Activated CD4-positive, alpha-beta T cell treated with anti-CD3 and anti-CD28 coated beads, Interleukin-2, amount 50 U/mL, for 4 hours (primary cell): ENCODE results near the gene CHADL.
"Not testable (repeated sequence)": the region's sequence is repeated elsewhere in the genome, so short reads cannot be mapped to it uniquely, and the experiment has no call there.

Experiments
- DNase-seq, 2 experiments: peaks; one replicate each; pipeline ENCODE4 v3.0.0-alpha.2; 2020

CHADL gene

DNA sequence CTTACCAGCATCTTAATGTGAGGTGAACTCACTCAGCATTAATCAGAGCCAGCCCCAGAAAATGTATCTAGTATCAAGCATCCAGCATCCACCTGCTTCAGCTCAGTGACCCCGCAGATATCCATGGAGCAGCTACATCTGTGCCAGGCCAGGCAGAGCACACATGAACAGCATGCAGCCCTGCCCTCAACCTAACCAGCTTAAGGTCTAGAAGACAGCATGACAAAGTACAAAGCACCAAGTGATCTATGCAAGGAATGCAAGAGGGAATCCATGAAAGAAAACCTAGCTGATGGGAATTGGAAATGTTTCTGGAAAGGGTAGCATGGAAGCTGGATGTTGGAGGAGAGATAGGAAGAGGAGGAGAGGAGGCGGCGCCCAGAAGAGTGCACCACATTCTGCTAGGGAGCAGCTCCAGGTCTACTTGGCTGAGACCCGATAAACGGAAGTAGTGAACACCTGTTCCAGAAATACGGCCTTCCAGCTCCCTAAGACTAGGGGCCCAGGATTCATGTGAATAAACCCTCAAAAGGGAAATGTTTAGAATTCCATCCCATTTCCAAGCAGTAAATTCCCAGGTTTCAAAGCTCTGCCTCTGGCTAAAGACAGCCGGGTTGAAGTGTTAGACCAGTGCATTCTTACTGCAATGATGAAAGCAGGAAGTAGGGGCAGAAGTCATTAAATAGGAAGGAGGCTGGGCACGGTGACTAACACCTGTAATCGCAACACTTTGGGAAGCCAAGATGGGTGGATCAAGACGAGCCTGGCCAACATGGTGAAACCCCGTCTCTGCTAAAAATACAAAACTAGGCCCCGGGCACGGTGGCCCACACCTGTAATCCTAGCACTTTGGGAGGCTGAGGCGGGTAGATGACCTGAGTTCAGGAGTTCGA, 59.1 kb downstream of the CHADL start:
- DNase-seq = no peak

DNA sequence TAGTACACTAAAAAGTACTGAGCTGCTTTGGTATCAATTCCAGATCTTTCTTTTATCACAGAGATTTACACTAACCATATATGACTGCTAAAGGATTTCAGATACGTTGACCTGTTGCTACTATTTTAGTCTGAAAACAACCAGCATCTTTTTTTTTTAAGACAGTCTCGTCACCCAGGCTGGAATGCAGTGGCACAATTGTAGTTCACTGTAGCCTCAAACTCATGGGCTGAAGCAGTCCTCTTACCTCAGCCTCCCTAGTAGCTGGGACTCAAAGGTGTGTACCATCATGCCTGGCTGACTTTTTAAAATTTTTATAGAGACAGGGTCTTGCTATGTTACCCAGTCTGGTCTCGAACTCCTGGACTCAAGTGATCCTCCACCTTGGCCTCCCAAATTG, 59.8 kb downstream of the CHADL start:
- no peak for DNase-seq

GRCh38 chr22:41180362-41180761, 60.4 kb downstream of the CHADL start:
- DNase-seq = not testable (repeated sequence)
